ENCODE measurements around the gene MCTP1.
"Not testable (repeated sequence)": the region's sequence is repeated elsewhere in the genome, so short reads cannot be mapped to it uniquely, and the experiment has no call there.

The MCTP1 gene

GRCh38 chr5:95027151-95027721 lies 257.7 kb downstream of the MCTP1 start:
- DNase-seq (ENCODE audit: low read depth): no peak

- no peak for DNase-seq (ENCODE audit: low read depth)
Observed at GRCh38 chr5:95026718-95027117, 258.2 kb downstream of the MCTP1 start.

- DNase-seq (ENCODE audit: low read depth): no peak
Observed at GRCh38 chr5:95022967-95023695, 261.8 kb downstream of the MCTP1 start.

- no peak for DNase-seq (ENCODE audit: low read depth)
Observed at GRCh38 chr5:95020345-95020744, 264.5 kb downstream of the MCTP1 start.

GRCh38 chr5:95018946-95019345 lies 265.9 kb downstream of the MCTP1 start:
- DNase-seq (ENCODE audit: low read depth): no peak

- no peak for DNase-seq (ENCODE audit: low read depth)
Observed at GRCh38 chr5:95018511-95018910, 266.4 kb downstream of the MCTP1 start.

- no peak for DNase-seq (ENCODE audit: low read depth)
Observed at GRCh38 chr5:95009812-95010211, 275.1 kb downstream of the MCTP1 start.

- no peak for DNase-seq (ENCODE audit: low read depth)
Observed at GRCh38 chr5:95007921-95008597, 276.8 kb downstream of the MCTP1 start.

GRCh38 chr5:95005811-95006210 lies 279.1 kb downstream of the MCTP1 start:
- no peak for DNase-seq (ENCODE audit: low read depth)

GRCh38 chr5:94998670-94999069 lies 286.2 kb downstream of the MCTP1 start:
- no peak for DNase-seq (ENCODE audit: low read depth)

GRCh38 chr5:94994537-94994936 lies 290.4 kb downstream of the MCTP1 start:
- DNase-seq (ENCODE audit: low read depth): not testable (repeated sequence)

- no peak for DNase-seq (ENCODE audit: low read depth)
Observed at GRCh38 chr5:94993491-94993890, 291.4 kb downstream of the MCTP1 start.

- DNase-seq (ENCODE audit: low read depth): no peak
Observed at GRCh38 chr5:94992325-94992724, 292.6 kb downstream of the MCTP1 start.

GRCh38 chr5:94983861-94984535 lies 300.9 kb downstream of the MCTP1 start:
- no peak for DNase-seq (ENCODE audit: low read depth)

GRCh38 chr5:94977437-94977836 lies 307.5 kb downstream of the MCTP1 start:
- no peak for DNase-seq (ENCODE audit: low read depth)

GRCh38 chr5:94976853-94977252 lies 308.0 kb downstream of the MCTP1 start:
- no peak for DNase-seq (ENCODE audit: low read depth)

GRCh38 chr5:94972268-94972667 lies 312.6 kb downstream of the MCTP1 start:
- DNase-seq (ENCODE audit: low read depth): no peak

GRCh38 chr5:94969174-94969573 lies 315.7 kb downstream of the MCTP1 start:
- DNase-seq (ENCODE audit: low read depth): no peak

- DNase-seq (ENCODE audit: low read depth): no peak
Observed at GRCh38 chr5:94968507-94969095, 316.3 kb downstream of the MCTP1 start.

- no peak for DNase-seq (ENCODE audit: low read depth)
Observed at GRCh38 chr5:94967525-94967924, 317.4 kb downstream of the MCTP1 start.

- DNase-seq (ENCODE audit: low read depth): not testable (repeated sequence)
Observed at GRCh38 chr5:94959279-94959678, 325.6 kb downstream of the MCTP1 start.

GRCh38 chr5:94945656-94946055 lies 339.2 kb downstream of the MCTP1 start:
- no peak for DNase-seq (ENCODE audit: low read depth)
